ENCODE data around the gene RNF157.

GRCh38 chr17:76107509-76107908 lies 132.8 kb downstream of the RNF157 start:
- TF ChIP-seq, protein P1, sequence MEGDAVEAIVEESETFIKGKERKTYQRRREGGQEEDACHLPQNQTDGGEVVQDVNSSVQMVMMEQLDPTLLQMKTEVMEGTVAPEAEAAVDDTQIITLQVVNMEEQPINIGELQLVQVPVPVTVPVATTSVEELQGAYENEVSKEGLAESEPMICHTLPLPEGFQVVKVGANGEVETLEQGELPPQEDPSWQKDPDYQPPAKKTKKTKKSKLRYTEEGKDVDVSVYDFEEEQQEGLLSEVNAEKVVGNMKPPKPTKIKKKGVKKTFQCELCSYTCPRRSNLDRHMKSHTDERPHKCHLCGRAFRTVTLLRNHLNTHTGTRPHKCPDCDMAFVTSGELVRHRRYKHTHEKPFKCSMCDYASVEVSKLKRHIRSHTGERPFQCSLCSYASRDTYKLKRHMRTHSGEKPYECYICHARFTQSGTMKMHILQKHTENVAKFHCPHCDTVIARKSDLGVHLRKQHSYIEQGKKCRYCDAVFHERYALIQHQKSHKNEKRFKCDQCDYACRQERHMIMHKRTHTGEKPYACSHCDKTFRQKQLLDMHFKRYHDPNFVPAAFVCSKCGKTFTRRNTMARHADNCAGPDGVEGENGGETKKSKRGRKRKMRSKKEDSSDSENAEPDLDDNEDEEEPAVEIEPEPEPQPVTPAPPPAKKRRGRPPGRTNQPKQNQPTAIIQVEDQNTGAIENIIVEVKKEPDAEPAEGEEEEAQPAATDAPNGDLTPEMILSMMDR (IDR thresholded peaks at IDR 0.05), result no peak
- TF ChIP-seq POLR2A (IDR thresholded peaks at IDR 0.05), result no peak
- no peak for TF ChIP-seq POLR2AphosphoS5 (IDR thresholded peaks at IDR 0.05)
